GM21619 (cell line): ENCODE measurements around the gene KLK4.

Source experiments
- ATAC-seq: cut with Tn5 transposase; IDR thresholded peaks from one replicate; pipeline ENCODE4 v1.9.1; 2021; ENCODE audit not compliant: unreplicated experiment

Gene KLK4

DNA sequence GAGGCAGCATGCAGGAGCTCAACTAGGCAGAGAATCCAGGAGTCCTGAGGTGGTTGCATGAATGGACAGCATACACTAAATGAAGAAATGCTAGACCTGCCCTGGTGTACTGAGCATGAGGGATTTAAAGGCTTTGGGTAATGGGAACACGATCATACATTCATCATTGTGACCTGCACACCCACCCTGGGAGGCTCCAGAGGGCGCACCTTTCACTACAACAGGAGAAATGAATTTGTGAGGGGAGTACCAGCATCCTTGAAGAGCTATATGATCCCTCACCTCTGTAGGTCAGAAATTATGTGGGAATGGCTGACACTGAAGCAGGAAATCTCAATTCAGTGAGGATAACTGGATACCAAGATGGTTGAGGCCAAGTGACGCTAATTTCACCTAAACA is 29.0 kb downstream of the KLK4 start:
- ATAC-seq, result no peak

DNA sequence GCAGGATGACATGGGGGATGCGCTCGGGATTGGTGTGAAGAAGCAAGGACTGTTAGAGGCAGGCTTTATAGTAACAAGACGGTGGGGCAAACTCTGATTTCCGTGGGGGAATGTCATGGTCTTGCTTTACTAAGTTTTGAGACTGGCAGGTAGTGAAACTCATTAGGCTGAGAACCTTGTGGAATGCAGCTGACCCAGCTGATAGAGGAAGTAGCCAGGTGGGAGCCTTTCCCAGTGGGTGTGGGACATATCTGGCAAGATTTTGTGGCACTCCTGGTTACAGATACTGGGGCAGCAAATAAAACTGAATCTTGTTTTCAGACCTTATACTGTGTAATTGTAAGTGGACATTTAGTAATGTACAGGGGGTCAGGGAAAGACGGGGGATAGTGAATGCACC is 31.0 kb downstream of the KLK4 start:
- ATAC-seq, result no peak

DNA sequence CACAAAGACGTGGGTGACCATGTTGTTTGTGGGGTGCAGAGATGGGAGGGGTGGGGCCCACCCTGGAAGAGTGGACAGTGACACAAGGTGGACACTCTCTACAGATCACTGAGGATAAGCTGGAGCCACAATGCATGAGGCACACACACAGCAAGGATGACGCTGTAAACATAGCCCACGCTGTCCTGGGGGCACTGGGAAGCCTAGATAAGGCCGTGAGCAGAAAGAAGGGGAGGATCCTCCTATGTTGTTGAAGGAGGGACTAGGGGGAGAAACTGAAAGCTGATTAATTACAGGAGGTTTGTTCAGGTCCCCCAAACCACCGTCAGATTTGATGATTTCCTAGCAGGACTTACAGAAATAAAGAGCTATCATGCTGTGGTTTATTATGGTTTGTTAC is 32.3 kb downstream of the KLK4 start:
- ATAC-seq, result no peak

DNA sequence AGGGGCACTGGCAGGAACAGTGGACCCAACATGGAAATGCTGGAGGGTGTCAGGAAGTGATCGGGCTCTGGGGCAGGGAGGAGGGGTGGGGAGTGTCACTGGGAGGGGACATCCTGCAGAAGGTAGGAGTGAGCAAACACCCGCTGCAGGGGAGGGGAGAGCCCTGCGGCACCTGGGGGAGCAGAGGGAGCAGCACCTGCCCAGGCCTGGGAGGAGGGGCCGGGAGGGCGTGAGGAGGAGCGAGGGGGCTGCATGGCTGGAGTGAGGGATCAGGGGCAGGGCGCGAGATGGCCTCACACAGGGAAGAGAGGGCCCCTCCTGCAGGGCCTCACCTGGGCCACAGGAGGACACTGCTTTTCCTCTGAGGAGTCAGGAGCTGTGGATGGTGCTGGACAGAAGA is 33.9 kb downstream of the KLK4 start:
- ATAC-seq, result no peak

DNA sequence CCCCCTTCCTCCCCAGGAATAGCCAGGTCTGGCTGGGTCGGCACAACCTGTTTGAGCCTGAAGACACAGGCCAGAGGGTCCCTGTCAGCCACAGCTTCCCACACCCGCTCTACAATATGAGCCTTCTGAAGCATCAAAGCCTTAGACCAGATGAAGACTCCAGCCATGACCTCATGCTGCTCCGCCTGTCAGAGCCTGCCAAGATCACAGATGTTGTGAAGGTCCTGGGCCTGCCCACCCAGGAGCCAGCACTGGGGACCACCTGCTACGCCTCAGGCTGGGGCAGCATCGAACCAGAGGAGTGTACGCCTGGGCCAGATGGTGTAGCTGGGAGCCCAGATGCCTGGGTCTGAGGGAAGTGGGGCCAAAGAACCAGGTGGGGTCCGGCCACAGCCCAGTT is 34.7 kb downstream of the KLK4 start:
- no peak for ATAC-seq

DNA sequence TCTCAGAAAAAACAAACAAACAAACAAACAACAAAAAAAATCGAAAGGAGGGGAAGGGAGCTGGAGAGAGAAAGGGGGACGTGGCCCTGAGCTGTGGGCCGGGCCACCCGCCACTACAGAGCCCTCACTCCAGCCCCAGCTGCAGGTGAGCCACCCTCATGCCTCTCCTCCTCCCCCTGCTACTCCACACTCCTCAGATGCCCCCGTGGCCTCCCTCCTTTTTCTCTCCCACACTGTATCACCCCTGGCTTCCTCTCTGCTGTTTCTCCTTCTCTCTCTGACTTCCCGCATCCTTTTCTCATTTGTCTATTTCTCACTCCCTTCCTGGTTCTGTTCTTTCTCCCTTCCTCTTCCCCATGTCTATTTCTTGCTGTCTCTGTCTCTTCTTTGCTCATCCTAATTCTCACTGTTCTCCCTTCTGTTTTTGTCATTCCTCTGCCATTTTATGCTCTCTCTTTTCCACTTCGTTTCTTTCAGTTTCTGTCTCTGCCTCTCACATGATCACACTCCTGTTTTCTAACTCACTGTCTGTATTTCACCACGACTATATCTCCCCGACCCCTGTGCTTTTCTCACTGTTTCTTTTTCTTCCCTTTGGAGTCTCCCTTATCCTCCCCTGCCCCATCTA is 35.3 kb downstream of the KLK4 start:
- ATAC-seq, result no peak

DNA sequence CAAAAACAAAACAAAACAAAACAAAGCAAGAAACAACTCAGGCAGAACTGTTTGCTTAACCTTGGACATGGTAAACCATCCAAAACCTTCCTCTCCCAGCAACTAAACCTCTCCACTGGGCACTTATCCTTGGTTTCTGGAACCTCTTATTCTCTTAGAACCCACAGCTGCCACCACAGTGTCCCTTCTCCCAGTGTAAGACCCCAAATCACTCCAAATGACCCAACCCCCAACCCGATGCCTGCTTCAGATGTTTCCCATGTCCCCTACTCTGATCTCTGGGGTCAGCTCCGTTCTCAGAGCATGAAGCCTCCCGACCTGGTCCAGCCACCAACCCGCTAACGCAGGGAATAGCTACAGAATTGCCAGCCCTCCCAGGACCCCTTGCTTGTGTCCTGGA is 37.0 kb downstream of the KLK4 start:
- ATAC-seq, result no peak

DNA sequence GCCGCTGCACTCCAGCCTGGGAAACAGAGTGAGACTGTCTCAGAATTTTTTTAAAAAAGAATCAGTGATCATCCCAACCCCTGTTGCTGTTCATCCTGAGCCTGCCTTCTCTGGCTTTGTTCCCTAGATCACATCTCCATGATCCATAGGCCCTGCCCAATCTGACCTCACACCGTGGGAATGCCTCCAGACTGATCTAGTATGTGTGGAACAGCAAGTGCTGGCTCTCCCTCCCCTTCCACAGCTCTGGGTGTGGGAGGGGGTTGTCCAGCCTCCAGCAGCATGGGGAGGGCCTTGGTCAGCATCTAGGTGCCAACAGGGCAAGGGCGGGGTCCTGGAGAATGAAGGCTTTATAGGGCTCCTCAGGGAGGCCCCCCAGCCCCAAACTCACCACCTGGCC is 38.1 kb downstream of the KLK4 start, which contains the start of gene KLK2:
KLK2 (plus strand) TSS at position 384 of the 400 bp plus-strand sequence. CDS start 35 bp downstream, outside the sequence.
- ATAC-seq, result no peak

DNA sequence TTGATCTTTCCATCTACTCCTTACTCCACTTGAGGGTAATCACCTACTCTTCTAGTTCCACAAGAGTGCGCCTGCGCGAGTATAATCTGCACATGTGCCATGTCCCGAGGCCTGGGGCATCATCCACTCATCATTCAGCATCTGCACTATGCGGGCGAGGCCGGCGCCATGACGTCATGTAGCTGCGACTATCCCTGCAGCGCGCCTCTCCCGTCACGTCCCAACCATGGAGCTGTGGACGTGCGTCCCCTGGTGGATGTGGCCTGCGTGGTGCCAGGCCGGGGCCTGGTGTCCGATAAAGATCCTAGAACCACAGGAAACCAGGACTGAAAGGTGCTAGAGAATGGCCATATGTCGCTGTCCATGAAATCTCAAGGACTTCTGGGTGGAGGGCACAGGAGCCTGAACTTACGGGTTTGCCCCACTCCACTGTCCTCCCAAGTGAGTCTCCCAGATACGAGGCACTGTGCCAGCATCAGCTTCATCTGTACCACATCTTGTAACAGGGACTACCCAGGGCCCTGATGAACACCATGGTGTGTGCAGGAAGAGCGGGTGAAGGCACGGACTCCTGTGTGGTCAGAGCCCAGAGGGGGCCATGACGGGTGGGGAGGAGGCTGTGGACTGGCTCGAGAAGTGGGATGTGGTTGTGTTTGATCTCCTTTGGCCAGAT is 40.6 kb downstream of the KLK4 start:
- ATAC-seq, result no peak

DNA sequence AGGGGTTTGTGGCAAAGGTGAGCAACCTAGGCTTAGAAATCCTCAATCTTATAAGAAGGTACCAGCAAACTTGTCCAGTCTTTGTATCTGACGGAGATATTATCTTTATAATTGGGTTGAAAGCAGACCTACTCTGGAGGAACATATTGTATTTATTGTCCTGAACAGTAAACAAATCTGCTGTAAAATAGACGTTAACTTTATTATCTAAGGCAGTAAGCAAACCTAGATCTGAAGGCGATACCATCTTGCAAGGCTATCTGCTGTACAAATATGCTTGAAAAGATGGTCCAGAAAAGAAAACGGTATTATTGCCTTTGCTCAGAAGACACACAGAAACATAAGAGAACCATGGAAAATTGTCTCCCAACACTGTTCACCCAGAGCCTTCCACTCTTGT is 41.7 kb downstream of the KLK4 start:
- no peak for ATAC-seq

DNA sequence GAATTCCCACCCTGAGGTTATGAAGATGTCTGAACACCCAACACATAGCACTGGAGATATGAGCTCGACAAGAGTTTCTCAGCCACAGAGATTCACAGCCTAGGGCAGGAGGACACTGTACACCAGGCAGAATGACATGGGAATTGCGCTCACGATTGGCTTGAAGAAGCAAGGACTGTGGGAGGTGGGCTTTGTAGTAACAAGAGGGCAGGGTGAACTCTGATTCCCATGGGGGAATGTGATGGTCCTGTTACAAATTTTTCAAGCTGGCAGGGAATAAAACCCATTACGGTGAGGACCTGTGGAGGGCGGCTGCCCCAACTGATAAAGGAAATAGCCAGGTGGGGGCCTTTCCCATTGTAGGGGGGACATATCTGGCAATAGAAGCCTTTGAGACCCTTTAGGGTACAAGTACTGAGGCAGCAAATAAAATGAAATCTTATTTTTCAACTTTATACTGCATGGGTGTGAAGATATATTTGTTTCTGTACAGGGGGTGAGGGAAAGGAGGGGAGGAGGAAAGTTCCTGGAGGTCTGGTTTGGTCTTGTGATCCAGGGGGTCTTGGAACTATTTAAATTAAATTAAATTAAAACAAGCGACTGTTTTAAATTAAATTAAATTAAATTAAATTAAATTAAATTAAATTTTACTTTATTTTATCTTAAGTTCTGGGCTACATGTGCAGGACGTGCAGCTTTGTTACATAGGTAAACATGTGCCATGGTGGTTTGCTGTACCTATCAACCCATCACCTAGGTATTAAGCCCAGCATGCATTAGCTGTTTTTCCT is 49.5 kb downstream of the KLK4 start:
- ATAC-seq, result no peak

DNA sequence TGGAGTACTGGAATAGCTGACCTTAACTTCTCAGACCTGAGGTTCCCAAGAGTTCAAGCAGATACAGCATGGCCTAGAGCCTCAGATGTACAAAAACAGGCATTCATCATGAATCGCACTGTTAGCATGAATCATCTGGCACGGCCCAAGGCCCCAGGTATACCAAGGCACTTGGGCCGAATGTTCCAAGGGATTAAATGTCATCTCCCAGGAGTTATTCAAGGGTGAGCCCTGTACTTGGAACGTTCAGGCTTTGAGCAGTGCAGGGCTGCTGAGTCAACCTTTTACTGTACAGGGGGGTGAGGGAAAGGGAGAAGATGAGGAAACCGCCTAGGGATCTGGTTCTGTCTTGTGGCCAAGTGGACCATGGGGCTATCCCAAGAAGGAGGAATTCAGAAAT is 50.2 kb downstream of the KLK4 start:
- ATAC-seq, result no peak

DNA sequence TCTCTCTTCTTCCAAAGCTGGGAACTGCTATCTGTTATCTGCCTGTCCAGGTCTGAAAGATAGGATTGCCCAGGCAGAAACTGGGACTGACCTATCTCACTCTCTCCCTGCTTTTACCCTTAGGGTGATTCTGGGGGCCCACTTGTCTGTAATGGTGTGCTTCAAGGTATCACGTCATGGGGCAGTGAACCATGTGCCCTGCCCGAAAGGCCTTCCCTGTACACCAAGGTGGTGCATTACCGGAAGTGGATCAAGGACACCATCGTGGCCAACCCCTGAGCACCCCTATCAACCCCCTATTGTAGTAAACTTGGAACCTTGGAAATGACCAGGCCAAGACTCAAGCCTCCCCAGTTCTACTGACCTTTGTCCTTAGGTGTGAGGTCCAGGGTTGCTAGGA is 51.3 kb downstream of the KLK4 start:
- no peak for ATAC-seq

DNA sequence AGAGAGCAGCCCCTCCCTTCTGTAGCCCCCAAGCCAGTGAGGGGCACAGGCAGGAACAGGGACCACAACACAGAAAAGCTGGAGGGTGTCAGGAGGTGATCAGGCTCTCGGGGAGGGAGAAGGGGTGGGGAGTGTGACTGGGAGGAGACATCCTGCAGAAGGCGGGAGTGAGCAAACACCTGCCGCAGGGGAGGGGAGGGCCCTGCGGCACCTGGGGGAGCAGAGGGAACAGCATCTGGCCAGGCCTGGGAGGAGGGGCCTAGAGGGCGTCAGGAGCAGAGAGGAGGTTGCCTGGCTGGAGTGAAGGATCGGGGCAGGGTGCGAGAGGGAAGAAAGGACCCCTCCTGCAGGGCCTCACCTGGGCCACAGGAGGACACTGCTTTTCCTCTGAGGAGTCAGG is 52.3 kb downstream of the KLK4 start:
- ATAC-seq, result no peak

DNA sequence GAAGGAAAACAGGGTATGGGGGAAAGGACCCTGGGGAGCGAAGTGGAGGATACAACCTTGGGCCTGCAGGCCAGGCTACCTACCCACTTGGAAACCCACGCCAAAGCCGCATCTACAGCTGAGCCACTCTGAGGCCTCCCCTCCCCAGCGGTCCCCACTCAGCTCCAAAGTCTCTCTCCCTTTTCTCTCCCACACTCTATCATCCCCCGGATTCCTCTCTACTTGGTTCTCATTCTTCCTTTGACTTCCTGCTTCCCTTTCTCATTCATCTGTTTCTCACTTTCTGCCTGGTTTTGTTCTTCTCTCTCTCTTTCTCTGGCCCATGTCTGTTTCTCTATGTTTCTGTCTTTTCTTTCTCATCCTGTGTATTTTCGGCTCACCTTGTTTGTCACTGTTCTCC is 53.8 kb downstream of the KLK4 start:
- no peak for ATAC-seq
